Middle frontal gyrus (tissue), 1 donor: ENCODE measurements around the gene MYO16.

ENCODE experiments used
- DNase-seq: peaks from one replicate; pipeline ENCODE4 v3.0.0-alpha.2; 2015; ENCODE audit warnings: low spot score; ENCODE audit errors: extremely low spot score

MYO16 gene

GRCh38 chr13:108662528-108662927 lies 33.1 kb downstream of the MYO16 start:
- DNase-seq = no peak

- no peak for DNase-seq
These were observed 34.3 kb downstream of the MYO16 start for GRCh38 chr13:108663710-108664109.

GRCh38 chr13:108667205-108667604 lies 37.8 kb downstream of the MYO16 start:
- DNase-seq = no peak

- no peak for DNase-seq
These were observed 40.0 kb downstream of the MYO16 start for GRCh38 chr13:108669381-108669780.

- DNase-seq = no peak
These were observed 44.9 kb downstream of the MYO16 start for GRCh38 chr13:108674346-108674745.

GRCh38 chr13:108674771-108675170 lies 45.4 kb downstream of the MYO16 start:
- no peak for DNase-seq

GRCh38 chr13:108676620-108677019 lies 47.2 kb downstream of the MYO16 start:
- DNase-seq = no peak

GRCh38 chr13:108677806-108678205 lies 48.4 kb downstream of the MYO16 start:
- DNase-seq = no peak

DNA sequence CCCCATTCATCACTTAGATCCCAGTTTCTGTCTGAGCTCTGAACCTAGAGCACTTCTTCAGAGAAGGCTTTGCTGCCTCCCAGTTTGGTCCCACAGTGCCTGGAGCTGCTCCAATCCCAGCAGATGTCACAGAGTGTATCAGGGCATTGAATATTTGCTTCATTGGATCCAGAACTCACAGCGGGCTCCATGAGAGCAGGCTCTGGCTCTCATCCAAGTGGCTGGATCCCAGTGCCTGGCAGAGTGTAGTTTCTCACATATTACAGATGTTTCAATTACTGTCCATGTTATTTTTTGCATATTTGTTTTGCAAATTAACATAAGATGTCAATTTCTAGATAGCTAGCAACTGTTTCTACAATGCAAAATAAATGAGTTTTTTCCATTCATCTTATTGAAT lies 50.6 kb downstream of the MYO16 start:
- no peak for DNase-seq

- no peak for DNase-seq
These were observed 52.7 kb downstream of the MYO16 start for GRCh38 chr13:108681986-108682575.

DNA sequence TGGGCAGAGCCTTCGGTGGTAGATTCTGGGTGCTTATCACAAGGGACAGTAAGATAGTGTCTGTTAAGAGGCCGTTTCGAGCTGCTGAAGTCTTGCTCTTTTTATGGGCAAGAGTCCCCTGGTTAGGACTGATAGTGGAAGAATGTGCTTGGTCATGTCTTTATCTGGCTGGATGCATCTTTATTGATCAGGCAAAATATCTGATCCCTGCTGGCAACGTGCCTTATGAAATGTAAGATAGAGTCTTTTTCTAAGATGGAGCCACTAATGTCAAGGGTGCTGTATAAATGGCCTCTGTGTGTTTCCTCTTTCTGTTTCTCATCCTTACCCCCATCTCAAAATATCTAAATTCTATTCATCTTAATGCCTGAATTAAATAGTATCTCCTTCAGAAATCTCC lies 53.3 kb downstream of the MYO16 start:
- DNase-seq = no peak

DNA sequence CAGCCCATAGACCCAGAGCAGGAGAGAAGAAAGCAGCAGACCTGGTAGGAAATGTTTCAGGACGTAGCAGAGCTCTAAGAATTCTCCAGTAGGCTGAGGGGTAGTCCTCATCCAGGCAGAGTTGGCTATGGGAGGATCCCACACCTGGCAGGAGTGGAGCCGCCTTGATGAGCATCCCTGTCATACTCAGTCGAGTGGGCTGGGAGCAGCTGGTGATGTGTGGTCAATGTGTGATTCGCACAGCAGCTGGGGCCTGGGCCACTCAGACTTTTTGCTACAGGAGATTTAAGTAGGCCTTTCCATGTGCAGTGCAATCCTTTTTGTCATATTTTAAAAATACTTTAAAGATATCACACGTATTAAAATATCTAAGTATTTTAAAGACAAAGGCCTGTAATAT lies 56.6 kb downstream of the MYO16 start:
- no peak for DNase-seq

DNA sequence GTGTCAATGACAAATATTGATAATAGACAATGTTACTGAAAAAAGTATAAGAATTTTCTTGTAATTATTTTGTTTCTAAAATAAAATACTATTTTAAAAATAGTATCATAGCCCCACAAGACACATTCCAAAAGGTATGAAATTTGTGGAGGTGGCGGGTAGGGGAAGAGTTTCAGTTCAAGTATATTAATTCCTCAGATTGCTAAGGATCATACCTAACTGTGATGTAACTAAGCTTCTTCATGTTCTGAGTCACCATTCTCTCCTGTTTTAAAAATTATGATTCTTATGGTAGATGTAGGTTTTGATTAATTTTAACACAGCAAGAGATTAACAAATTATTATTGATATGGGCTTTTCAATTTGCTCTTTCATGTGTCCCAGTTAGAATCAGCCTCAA lies 61.3 kb downstream of the MYO16 start:
- no peak for DNase-seq

DNA sequence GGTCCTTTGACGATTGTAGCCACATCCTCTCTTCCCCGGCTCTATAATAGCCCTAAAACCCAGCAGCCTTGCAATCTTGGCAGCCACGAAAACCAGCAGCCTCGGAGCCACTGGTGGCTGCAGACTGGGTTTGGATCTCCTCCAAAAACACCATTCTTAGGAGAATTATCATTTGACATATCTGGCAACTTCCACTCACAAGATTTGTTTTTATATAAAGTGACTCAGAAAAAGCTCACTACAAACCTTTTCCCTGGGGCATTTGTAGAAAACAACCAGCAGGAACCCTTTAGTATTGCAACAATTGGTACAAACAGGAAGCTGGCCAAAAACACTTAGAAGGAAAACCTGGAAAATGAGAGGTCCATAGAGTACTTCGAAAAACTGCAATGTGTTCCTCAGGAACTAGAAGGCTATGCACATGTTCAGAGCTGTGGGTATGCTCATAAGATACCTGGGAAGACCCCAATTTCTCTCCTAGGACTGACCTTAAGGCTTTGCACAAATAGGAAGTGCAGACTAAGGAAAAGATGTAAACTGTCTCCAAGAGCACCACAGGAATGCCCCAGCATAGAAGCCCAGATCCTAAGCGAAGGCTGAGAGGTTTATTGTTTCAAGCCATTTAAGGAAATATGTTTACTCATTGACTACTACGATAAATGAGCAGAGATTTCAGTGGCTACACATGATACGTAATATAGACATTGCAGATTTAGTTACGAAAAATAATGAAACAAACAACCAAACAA lies 71.2 kb downstream of the MYO16 start:
- no peak for DNase-seq

- no peak for DNase-seq
These were observed 72.8 kb downstream of the MYO16 start for GRCh38 chr13:108702171-108702570.

- DNase-seq = no peak
These were observed 75.6 kb downstream of the MYO16 start for GRCh38 chr13:108705031-108705430.

- DNase-seq = no peak
These were observed 78.2 kb downstream of the MYO16 start for GRCh38 chr13:108707584-108707983.

DNA sequence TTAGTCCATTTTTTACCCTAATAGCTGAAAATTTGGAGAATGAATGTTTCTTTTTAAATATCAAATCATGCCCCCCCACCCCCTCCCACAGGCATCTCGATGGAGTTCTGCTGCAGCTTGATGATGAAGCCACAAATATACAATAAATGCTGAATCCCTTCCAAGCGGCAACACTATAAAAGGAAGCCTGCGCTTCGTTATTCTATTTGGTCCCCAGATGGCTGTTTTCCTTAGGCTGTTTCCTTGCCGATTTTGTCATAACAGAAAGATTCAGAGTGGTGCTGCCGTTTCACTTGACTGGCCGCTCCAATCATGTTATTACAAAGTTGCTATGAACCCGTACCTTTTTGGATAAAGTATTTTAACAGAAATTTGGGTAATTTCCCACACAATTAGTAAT lies 79.5 kb downstream of the MYO16 start:
- no peak for DNase-seq

DNA sequence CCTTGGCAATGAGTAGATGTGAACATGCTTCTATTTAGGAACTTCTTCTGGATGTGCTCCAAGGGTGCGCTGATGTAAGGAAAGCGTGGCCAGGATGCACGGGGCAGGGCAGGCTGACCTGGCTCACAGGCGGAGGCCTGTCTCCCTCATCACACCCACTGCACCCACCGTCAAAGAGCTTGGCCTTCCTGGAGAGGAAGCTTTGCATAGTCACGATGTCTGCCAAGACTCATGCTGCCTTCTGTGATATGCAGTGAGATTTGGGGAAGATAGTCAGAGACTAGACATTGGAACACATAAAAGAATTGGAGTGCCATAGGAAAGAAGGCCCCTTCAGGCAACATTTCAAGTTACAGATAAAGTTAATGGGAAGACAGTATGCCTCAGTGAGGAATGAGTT lies 82.0 kb downstream of the MYO16 start:
- DNase-seq = no peak

- DNase-seq = no peak
These were observed 96.1 kb downstream of the MYO16 start for GRCh38 chr13:108725471-108725870.

- no peak for DNase-seq
These were observed 99.0 kb downstream of the MYO16 start for GRCh38 chr13:108728370-108728769.

- DNase-seq = no peak
These were observed 103.7 kb downstream of the MYO16 start for GRCh38 chr13:108733022-108733560.

- DNase-seq = no peak
These were observed 105.3 kb downstream of the MYO16 start for GRCh38 chr13:108734676-108735075.
